OCI-LY1 (cell line): ENCODE results near the gene LGALS14.

ENCODE experiments used
- EZH2 ChIP-seq: fragments of 200-600 bp; sonication (generic), shearing (Covaris generic); IDR thresholded peaks from 2 replicates; pipeline ENCODE4 v1.8.0; 2017; ENCODE audit warnings: borderline replicate concordance, mixed run types, mild to moderate bottlenecking, antibody characterized with exemption, low read length, moderate library complexity, mixed read lengths
- TF ChIP-seq, protein P1 (sequence below): fragments of 200-600 bp; sonication (generic), shearing (Covaris generic); IDR thresholded peaks from 2 replicates; pipeline ENCODE4 v1.5.1; 2017; ENCODE audit warnings: mild to moderate bottlenecking, antibody characterized with exemption, low read length, moderate library complexity, mixed read lengths

DNA sequence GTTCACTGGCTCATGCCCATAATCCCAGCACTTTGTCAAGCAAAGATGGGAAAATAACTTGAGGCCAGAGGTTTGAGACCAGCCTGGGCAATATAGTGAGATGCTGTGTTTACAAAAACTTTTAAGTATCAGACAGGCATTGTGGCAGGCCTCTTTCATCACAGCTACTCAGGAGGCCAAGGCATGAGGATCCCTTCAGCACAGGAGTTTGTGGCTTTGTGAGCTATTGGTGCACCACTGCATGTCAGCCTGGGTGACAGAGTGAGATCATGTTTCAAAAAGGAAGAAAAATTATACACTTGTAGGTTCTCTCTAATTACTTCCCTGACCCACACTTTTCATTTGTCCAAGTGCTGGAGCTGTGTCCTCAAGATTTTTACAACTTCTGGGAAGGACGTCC lies 11.5 kb upstream of the LGALS14 start:
- no peak for TF ChIP-seq EZH2
- TF ChIP-seq, protein P1, sequence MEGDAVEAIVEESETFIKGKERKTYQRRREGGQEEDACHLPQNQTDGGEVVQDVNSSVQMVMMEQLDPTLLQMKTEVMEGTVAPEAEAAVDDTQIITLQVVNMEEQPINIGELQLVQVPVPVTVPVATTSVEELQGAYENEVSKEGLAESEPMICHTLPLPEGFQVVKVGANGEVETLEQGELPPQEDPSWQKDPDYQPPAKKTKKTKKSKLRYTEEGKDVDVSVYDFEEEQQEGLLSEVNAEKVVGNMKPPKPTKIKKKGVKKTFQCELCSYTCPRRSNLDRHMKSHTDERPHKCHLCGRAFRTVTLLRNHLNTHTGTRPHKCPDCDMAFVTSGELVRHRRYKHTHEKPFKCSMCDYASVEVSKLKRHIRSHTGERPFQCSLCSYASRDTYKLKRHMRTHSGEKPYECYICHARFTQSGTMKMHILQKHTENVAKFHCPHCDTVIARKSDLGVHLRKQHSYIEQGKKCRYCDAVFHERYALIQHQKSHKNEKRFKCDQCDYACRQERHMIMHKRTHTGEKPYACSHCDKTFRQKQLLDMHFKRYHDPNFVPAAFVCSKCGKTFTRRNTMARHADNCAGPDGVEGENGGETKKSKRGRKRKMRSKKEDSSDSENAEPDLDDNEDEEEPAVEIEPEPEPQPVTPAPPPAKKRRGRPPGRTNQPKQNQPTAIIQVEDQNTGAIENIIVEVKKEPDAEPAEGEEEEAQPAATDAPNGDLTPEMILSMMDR: no peak
